ENCODE data around the gene PRR20B. TPM values are rescaled to one million over a fixed set of nuclear protein-coding genes. Genes with fewer than 3 reads are reported as not detected.
"Not testable (repeated sequence)": the region's sequence is repeated elsewhere in the genome, so short reads cannot be mapped to it uniquely, and the experiment has no call there.

The PRR20B gene
- total and polyA plus RNA-seq, 9 donors: not detected

GRCh38 chr13:57137585-57137984, 9.7 kb upstream of the PRR20B start:
- intact Hi-C loops (cut with DNase I): no loop called here
- TF ChIP-seq POLR2A (IDR thresholded peaks at IDR 0.05) (no peak), CTCF (IDR thresholded peaks at IDR 0.05) (no peak), EP300 (IDR thresholded peaks at IDR 0.05) (no peak)
- no peaks in the 10 kb centered on the region for H3K9me3 ChIP-seq
- H3K4me3 ChIP-seq: no peak overlapping the region
- no peak overlapping the region for H3K27ac ChIP-seq
- 71 to 92% (median 76%) methylated on average over 4 of the region's 4 CpGs for WGBS, 3 donors
- no peak for DNase-seq
- no peaks in the 10 kb centered on the region for H3K27me3 ChIP-seq
- no peaks in the 10 kb centered on the region for H3K36me3 ChIP-seq
- no peaks in the 10 kb centered on the region for H3K4me1 ChIP-seq (ENCODE audit: insufficient read depth)

- Histone ChIP-seq H3K4me1 (ENCODE audit: insufficient read depth) (no peaks in the 10 kb centered on the region), H3K9me3 (no peaks in the 10 kb centered on the region), H3K27ac (no peak overlapping the region), H3K4me3 (no peak overlapping the region), H3K27me3 (no peaks in the 10 kb centered on the region), H3K36me3 (no peaks in the 10 kb centered on the region)
- TF ChIP-seq EP300 (IDR thresholded peaks at IDR 0.05): no peak
- TF ChIP-seq POLR2A (IDR thresholded peaks at IDR 0.05): no peak
- TF ChIP-seq CTCF (IDR thresholded peaks at IDR 0.05): no peak
- no peak for DNase-seq
- intact Hi-C loops (cut with DNase I): no loop called here
- 86 to 95% (median 89%) methylated on average over 5 of the region's 5 CpGs for WGBS, 3 donors
Measured at GRCh38 chr13:57138988-57139387, 8.3 kb upstream of the PRR20B start.

GRCh38 chr13:57139781-57140180, 7.5 kb upstream of the PRR20B start:
- DNase-seq; H3K27me3 ChIP-seq; H3K4me1 ChIP-seq (ENCODE audit: insufficient read depth); H3K4me3 ChIP-seq; H3K27ac ChIP-seq; intact Hi-C loops (cut with DNase I); H3K9me3 ChIP-seq; H3K36me3 ChIP-seq: not testable (repeated sequence)
- WGBS, 3 donors: 95 to 100% (median 96%) methylated on average over 7 to 11 of the region's 18 CpGs

- H3K36me3 ChIP-seq; H3K4me3 ChIP-seq; H3K4me1 ChIP-seq (ENCODE audit: insufficient read depth); DNase-seq; H3K27ac ChIP-seq; H3K27me3 ChIP-seq; intact Hi-C loops (cut with DNase I); H3K9me3 ChIP-seq: not testable (repeated sequence)
- 88 to 97% (median 91%) methylated on average over 10 to 14 of the region's 34 CpGs for WGBS, 3 donors
Measured at GRCh38 chr13:57140235-57140968, 6.9 kb upstream of the PRR20B start, which contains the start of gene PRR20A. Gene PRR20A, plus strand, starts transcription at chr13:57140918. Its CDS starts 387 bp downstream, at chr13:57141305.

DNA sequence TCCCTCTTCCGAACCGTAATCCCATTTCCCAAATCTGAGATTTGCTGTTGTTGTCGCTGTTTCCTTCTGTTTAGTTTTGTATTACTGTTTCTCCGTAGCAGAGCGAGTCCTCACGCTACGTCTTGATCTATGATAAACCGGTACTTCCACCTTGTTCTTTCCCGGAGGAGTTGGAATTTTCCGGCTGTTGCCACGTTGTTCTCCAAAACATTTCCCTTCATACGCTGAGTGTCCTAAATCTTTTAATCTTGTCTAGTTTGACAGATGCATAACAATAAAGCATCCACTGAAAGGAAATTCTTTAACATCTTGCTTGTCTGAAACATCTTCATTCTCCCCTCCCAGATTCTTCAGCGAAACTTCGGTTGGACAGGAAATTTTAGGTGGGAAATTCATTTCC, 818 bp downstream of the PRR20B start:
- 93 to 94% (median 93%) methylated on average over 6 to 9 of the region's 14 CpGs for WGBS, 3 donors

DNA sequence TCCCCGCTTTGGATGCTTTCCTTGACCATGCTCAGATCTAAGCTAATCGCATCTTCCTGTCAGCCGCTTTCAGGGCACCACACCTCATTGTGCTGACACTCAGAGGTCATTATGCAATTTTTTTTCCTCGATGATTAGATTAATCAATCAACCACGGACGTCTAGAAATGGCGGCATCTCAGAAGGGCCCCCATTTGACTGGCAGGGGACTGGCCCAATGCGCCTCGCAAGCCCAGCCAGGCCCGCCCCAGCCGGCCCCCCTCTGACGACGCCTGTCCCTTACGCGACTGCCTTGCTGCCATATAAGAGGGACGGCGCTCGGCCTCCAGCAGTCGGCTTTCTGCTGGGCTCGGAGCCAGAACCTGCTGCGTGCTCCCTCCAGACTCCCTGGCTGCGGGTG, 6.5 kb downstream of the PRR20B start, which contains the start of gene PRR20C:
PRR20C (plus strand) TSS at position 301 of the 400 bp plus-strand sequence. CDS start 387 bp downstream, outside the sequence.
- intact Hi-C loops (cut with DNase I); H3K27me3 ChIP-seq; H3K36me3 ChIP-seq; H3K27ac ChIP-seq; H3K9me3 ChIP-seq; H3K4me1 ChIP-seq (ENCODE audit: insufficient read depth); DNase-seq; H3K4me3 ChIP-seq: not testable (repeated sequence)
- no CpG with 5 or more reads among the region's 22 CpGs for WGBS, 3 donors

More for the DNA sequence above, 818 bp downstream of the PRR20B start:
- H3K4me3 ChIP-seq; H3K9me3 ChIP-seq; DNase-seq; H3K27ac ChIP-seq; H3K36me3 ChIP-seq; H3K4me1 ChIP-seq (ENCODE audit: insufficient read depth); intact Hi-C loops (cut with DNase I); H3K27me3 ChIP-seq: not testable (repeated sequence)

DNA sequence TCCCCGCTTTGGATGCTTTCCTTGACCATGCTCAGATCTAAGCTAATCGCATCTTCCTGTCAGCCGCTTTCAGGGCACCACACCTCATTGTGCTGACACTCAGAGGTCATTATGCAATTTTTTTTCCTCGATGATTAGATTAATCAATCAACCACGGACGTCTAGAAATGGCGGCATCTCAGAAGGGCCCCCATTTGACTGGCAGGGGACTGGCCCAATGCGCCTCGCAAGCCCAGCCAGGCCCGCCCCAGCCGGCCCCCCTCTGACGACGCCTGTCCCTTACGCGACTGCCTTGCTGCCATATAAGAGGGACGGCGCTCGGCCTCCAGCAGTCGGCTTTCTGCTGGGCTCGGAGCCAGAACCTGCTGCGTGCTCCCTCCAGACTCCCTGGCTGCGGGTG, 13.0 kb downstream of the PRR20B start, which contains the start of gene PRR20D:
PRR20D (plus strand) TSS at position 301 of the 400 bp plus-strand sequence. CDS start 387 bp downstream, outside the sequence.
- H3K27me3 ChIP-seq; DNase-seq; intact Hi-C loops (cut with DNase I); H3K9me3 ChIP-seq; H3K27ac ChIP-seq; H3K4me3 ChIP-seq; H3K36me3 ChIP-seq; H3K4me1 ChIP-seq (ENCODE audit: insufficient read depth): not testable (repeated sequence)
- no CpG with 5 or more reads among the region's 22 CpGs for WGBS, 3 donors

DNA sequence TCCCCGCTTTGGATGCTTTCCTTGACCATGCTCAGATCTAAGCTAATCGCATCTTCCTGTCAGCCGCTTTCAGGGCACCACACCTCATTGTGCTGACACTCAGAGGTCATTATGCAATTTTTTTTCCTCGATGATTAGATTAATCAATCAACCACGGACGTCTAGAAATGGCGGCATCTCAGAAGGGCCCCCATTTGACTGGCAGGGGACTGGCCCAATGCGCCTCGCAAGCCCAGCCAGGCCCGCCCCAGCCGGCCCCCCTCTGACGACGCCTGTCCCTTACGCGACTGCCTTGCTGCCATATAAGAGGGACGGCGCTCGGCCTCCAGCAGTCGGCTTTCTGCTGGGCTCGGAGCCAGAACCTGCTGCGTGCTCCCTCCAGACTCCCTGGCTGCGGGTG, 19.6 kb downstream of the PRR20B start, which contains the start of gene PRR20E:
PRR20E (plus strand) TSS at position 301 of the 400 bp plus-strand sequence. CDS start 387 bp downstream, outside the sequence.
- H3K4me1 ChIP-seq (ENCODE audit: insufficient read depth); H3K27ac ChIP-seq; H3K27me3 ChIP-seq; H3K9me3 ChIP-seq; DNase-seq; intact Hi-C loops (cut with DNase I); H3K4me3 ChIP-seq; H3K36me3 ChIP-seq: not testable (repeated sequence)
- WGBS, 3 donors: no CpG with 5 or more reads among the region's 22 CpGs

Data from ovary (tissue), 9 donors.